Caco-2 (cell line): ENCODE data around the gene ITGB8. TPM values are rescaled to one million over a fixed set of nuclear protein-coding genes. Genes with fewer than 3 reads are reported as not detected.

Source experiments
- BruUV-seq: library from RNA; stranded (reverse); fragments of 400-500 nt; replicated peaks from 2 replicates; lab custom pipeline; 2021; lab: Mats Ljungman, UMichigan
- CTCF ChIA-PET: fragments of 300-600 bp; sonication (Branson Sonifier 250); formaldehyde crosslinking; loops from one replicate; lab custom pipeline; 2022; ENCODE audit warnings: antibody characterized with exemption; lab: Charles Lee
- POLR2A ChIA-PET: fragments of 300-600 bp; sonication (Branson Sonifier 250); formaldehyde crosslinking; loops from one replicate; lab custom pipeline; 2022; ENCODE audit warnings: antibody characterized with exemption; lab: Charles Lee
- DNase-seq, 2 experiments: peaks; one replicate each; pipeline versions ENCODE4 v3.0.0 to v3.0.0-alpha.2; 2020 to 2022
- H3K27me3 ChIP-seq: replicated peaks from 2 replicates; pipeline ENCODE4 v1.6.0; 2011; ENCODE audit warnings: low read length; ENCODE audit not compliant: control insufficient read depth, insufficient read depth
- H3K36me3 ChIP-seq: 2 replicates; pipeline ENCODE4 v1.5.1; 2011; ENCODE audit warnings: low read length; ENCODE audit not compliant: control insufficient read depth, insufficient read depth
- H3K4me1 ChIP-seq: fragments of 250-450 bp; sonication (Bioruptor Pico); 2 replicates; pipeline ENCODE4 v1.5.1; 2020; ENCODE audit warnings: mild to moderate bottlenecking
- H3K4me3 ChIP-seq: 2 replicates; pipeline ENCODE4 v1.5.1; 2011; ENCODE audit warnings: low read depth, mild to moderate bottlenecking, control low read depth, low read length
- H3K9me3 ChIP-seq: fragments of 250-450 bp; sonication (Bioruptor Pico); 2 replicates; pipeline ENCODE4 v1.5.1; 2020; ENCODE audit warnings: mild to moderate bottlenecking, moderate library complexity
- H3K27ac Mint-ChIP-seq: one replicate; pipeline ENCODE4 v1.8.0; 2022; ENCODE audit warnings: mixed read lengths; ENCODE audit not compliant: unreplicated experiment
- H3K27me3 Mint-ChIP-seq: one replicate; pipeline ENCODE4 v1.8.0; 2022; ENCODE audit warnings: mixed read lengths; ENCODE audit not compliant: insufficient read depth, unreplicated experiment
- H3K36me3 Mint-ChIP-seq: one replicate; pipeline ENCODE4 v1.8.0; 2022; ENCODE audit warnings: mild to moderate bottlenecking, mixed read lengths; ENCODE audit not compliant: insufficient read depth, unreplicated experiment
- H3K4me1 Mint-ChIP-seq: one replicate; pipeline ENCODE4 v1.8.0; 2022; ENCODE audit warnings: low read depth, mixed read lengths; ENCODE audit not compliant: unreplicated experiment
- H3K4me3 Mint-ChIP-seq: one replicate; pipeline ENCODE4 v1.8.0; 2022; ENCODE audit warnings: mild to moderate bottlenecking, moderate library complexity, mixed read lengths; ENCODE audit not compliant: unreplicated experiment
- H3K9me3 Mint-ChIP-seq: one replicate; pipeline ENCODE4 v1.8.0; 2022; ENCODE audit warnings: mixed read lengths; ENCODE audit not compliant: unreplicated experiment
- intact Hi-C: fragments of 100-400 bp; cut with micrococcal nuclease; formaldehyde crosslinking; loops from one replicate; pipeline ENCODE4 v1.10.0; 2022; ENCODE audit not compliant: unreplicated experiment
- total RNA-seq: library from RNA; stranded (reverse); gene quantifications from 2 replicates; pipeline ENCODE4 v1.2.3, GENCODE V29; 2022
- TF ChIP-seq, protein P1 (sequence below), 2 experiments: fragments of 200-600 bp in 1 of 2; IDR thresholded peaks; 1 replicate in 1 of 2; 2 replicates in 1 of 2; pipeline versions ENCODE4 v1.5.1 to v1.8.0; 2011 to 2022; ENCODE audit warnings: antibody characterized with exemption in 1 of 2, control low read depth in 1 of 2, inconsistent platforms in 1 of 2, low read depth in 1 of 2, low read length in 1 of 2, mild to moderate bottlenecking in 1 of 2, moderate library complexity in 1 of 2; ENCODE audit not compliant: insufficient read depth in 1 of 2, severe bottlenecking in 1 of 2, unreplicated experiment in 1 of 2

Gene ITGB8
- total RNA-seq, 1 experiment from 2014 or later, result 3.2 TPM

DNA sequence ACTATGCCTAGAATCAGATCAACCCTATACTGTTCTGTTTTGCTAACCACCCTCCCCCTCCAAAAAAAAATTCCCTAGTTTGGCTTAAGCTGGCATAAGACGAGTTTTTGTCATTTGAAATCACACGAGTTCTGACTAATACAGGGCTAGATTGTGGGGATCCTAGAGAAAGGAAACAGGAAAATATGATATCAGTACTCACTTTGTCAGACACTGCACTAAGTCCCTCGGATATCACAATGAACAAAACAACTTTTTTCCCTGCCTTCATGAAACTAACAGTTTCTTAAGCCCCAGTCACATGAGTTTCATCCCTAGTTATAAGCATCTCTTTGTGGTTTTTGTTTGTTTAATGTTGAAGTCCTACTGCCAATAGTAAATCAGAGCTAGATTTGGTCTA lies 118.5 kb downstream of the ITGB8 start:
- peaks cover 5% of the 10 kb centered on the region for H3K27me3 Mint-ChIP-seq
- Histone ChIP-seq H3K4me1 (no peaks in the 10 kb centered on the region), H3K27me3 (no peaks in the 10 kb centered on the region; the same call in 1 of the 2 replicates), H3K4me3 (no peak overlapping the region), H3K36me3 (no peaks in the 10 kb centered on the region), H3K9me3 (peaks cover 11% of the 10 kb centered on the region; the same call in 1 of the 2 replicates)
- TF ChIP-seq, protein P1, sequence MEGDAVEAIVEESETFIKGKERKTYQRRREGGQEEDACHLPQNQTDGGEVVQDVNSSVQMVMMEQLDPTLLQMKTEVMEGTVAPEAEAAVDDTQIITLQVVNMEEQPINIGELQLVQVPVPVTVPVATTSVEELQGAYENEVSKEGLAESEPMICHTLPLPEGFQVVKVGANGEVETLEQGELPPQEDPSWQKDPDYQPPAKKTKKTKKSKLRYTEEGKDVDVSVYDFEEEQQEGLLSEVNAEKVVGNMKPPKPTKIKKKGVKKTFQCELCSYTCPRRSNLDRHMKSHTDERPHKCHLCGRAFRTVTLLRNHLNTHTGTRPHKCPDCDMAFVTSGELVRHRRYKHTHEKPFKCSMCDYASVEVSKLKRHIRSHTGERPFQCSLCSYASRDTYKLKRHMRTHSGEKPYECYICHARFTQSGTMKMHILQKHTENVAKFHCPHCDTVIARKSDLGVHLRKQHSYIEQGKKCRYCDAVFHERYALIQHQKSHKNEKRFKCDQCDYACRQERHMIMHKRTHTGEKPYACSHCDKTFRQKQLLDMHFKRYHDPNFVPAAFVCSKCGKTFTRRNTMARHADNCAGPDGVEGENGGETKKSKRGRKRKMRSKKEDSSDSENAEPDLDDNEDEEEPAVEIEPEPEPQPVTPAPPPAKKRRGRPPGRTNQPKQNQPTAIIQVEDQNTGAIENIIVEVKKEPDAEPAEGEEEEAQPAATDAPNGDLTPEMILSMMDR (IDR thresholded peaks at IDR 0.05; ENCODE audit: insufficient read depth in 1 of 2, low read depth in 1 of 2, low read length in 1 of 2, severe bottlenecking in 1 of 2, unreplicated experiment in 1 of 2), result no peak
- no peaks in the 10 kb centered on the region for H3K4me1 Mint-ChIP-seq
- peaks cover 17% of the 10 kb centered on the region for H3K9me3 Mint-ChIP-seq
- ChIA-PET CTCF (no interaction called here), POLR2A (no interaction called here)
- intact Hi-C loops, result no loop called here
- no peak for DNase-seq
- BruUV-seq, result no TSS peak
- no peak overlapping the region for H3K27ac Mint-ChIP-seq
- no peaks in the 10 kb centered on the region for H3K36me3 Mint-ChIP-seq
- H3K4me3 Mint-ChIP-seq, result no peak overlapping the region

DNA sequence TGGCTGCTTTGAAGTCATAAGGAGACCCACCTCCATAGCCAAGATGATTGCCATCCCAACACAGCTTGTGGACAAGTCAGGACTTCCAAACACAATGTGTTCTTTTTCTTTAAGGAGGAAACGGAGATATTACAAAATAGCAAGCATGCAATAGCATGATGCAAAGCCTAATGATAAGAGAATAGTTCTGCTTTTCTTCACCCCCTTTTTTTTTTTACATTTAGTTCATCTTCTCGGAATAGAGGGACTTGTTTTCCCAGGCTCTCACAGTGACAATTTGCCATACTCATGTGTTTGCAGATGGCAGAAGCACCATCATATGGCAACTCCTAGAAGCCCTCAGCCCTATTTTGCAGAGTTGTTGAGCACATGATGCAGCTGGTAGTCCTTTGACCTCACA lies 119.8 kb downstream of the ITGB8 start:
- ChIA-PET CTCF (no interaction called here), POLR2A (no interaction called here)
- Histone ChIP-seq H3K4me3 (no peak overlapping the region), H3K36me3 (no peaks in the 10 kb centered on the region), H3K27me3 (no peaks in the 10 kb centered on the region; the same call in 1 of the 2 replicates), H3K9me3 (no peaks in the 10 kb centered on the region), H3K4me1 (no peaks in the 10 kb centered on the region)
- DNase-seq, result no peak
- Mint-ChIP-seq H3K4me3 (no peak overlapping the region), H3K9me3 (peaks cover 5% of the 10 kb centered on the region), H3K27ac (no peak overlapping the region), H3K27me3 (peaks cover 5% of the 10 kb centered on the region), H3K4me1 (no peaks in the 10 kb centered on the region), H3K36me3 (no peaks in the 10 kb centered on the region)
- BruUV-seq, result no TSS peak
- intact Hi-C loops, result no loop called here
- TF ChIP-seq, protein P1 (IDR thresholded peaks at IDR 0.05; ENCODE audit: insufficient read depth in 1 of 2, low read depth in 1 of 2, low read length in 1 of 2, severe bottlenecking in 1 of 2, unreplicated experiment in 1 of 2), result no peak

DNA sequence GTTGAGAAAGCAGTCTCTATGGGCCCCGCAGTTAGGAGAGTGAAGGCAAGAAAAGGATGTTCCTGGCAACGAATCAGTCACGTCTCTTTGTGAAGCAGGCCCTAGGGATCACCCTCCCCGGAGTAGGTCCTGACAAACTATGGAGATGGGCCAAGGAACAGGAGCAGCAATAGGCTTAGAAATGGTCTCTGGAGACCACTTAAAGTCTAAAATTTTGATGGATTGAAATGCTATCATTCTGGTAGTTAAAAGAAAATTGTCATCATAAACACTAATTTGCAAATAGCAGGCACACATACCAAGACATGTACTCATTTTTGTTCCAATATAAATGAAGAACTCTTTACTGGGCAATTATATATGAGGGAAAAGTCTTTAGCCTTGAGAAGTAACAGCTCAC lies 123.5 kb downstream of the ITGB8 start:
- H3K4me1 ChIP-seq, result no peaks in the 10 kb centered on the region
- TF ChIP-seq, protein P1 (IDR thresholded peaks at IDR 0.05; ENCODE audit: insufficient read depth in 1 of 2, low read depth in 1 of 2, low read length in 1 of 2, severe bottlenecking in 1 of 2, unreplicated experiment in 1 of 2), result no peak
- Mint-ChIP-seq H3K4me3 (no peak overlapping the region), H3K27ac (no peak overlapping the region), H3K36me3 (no peaks in the 10 kb centered on the region), H3K4me1 (no peaks in the 10 kb centered on the region), H3K27me3 (peaks cover 3% of the 10 kb centered on the region), H3K9me3 (no peaks in the 10 kb centered on the region)
- CTCF ChIA-PET, result no interaction called here
- no peaks in the 10 kb centered on the region for H3K36me3 ChIP-seq
- intact Hi-C loops, result no loop called here
- BruUV-seq, result no TSS peak
- H3K27me3 ChIP-seq, result no peaks in the 10 kb centered on the region
- no peak overlapping the region for H3K4me3 ChIP-seq
- POLR2A ChIA-PET, result no interaction called here
- DNase-seq, result no peak
- no peaks in the 10 kb centered on the region for H3K9me3 ChIP-seq
